ENCODE measurements around the gene IGLON5.

DNA sequence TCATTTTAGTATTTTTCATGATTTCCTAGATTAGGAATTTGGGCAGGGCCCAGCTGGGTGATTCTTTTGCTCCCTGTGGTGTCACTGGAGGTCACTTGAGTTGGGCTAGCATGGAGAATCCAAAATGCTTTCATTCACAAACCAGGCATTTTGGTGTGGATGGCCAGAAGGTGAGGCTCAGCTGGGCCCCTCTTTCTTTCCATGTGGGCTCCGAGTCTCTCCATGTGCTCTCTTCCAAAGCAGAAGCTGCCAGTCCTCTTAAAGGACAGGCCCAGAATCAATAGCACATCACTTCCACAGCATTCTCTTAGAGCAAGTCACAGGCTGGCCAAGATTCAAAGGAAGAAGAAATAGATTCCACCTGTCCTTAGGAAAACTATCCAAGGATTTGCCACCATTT, 21.8 kb upstream of the IGLON5 start:
- TF ChIP-seq, protein P1, sequence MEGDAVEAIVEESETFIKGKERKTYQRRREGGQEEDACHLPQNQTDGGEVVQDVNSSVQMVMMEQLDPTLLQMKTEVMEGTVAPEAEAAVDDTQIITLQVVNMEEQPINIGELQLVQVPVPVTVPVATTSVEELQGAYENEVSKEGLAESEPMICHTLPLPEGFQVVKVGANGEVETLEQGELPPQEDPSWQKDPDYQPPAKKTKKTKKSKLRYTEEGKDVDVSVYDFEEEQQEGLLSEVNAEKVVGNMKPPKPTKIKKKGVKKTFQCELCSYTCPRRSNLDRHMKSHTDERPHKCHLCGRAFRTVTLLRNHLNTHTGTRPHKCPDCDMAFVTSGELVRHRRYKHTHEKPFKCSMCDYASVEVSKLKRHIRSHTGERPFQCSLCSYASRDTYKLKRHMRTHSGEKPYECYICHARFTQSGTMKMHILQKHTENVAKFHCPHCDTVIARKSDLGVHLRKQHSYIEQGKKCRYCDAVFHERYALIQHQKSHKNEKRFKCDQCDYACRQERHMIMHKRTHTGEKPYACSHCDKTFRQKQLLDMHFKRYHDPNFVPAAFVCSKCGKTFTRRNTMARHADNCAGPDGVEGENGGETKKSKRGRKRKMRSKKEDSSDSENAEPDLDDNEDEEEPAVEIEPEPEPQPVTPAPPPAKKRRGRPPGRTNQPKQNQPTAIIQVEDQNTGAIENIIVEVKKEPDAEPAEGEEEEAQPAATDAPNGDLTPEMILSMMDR (IDR thresholded peaks at IDR 0.05): no peak
- TF ChIP-seq POLR2A (IDR thresholded peaks at IDR 0.05): no peak
